Colon (tissue), 2 donors: Measurements from ENCODE around the gene STK11.

ENCODE experiments used
- FAIRE-seq: peaks from 2 replicates; lab custom pipeline; 2012; peaks lifted over from hg19 to GRCh38; lab: Jason Lieb, UNC
- donor health status: control.
- donor health status: control.

The STK11 gene

GRCh38 chr19:1205114-1206099 lies at the start of gene STK11:
Gene STK11 (plus strand): TSS chr19:1205778. CDS start chr19:1206914, 1,136 bp downstream.
- FAIRE-seq: no peak

GRCh38 chr19:1156305-1156801 lies 49.2 kb upstream of the STK11 start:
- FAIRE-seq: no peak

- no peak for FAIRE-seq
Observed at GRCh38 chr19:1156830-1157615, 48.6 kb upstream of the STK11 start.

- no peak for FAIRE-seq
Observed at GRCh38 chr19:1157931-1158884, 47.4 kb upstream of the STK11 start.

- FAIRE-seq: no peak
Observed at GRCh38 chr19:1158885-1159448, 46.6 kb upstream of the STK11 start.

- no peak for FAIRE-seq
Observed at GRCh38 chr19:1159864-1160595, 45.5 kb upstream of the STK11 start.

GRCh38 chr19:1161716-1162115 lies 43.9 kb upstream of the STK11 start:
- FAIRE-seq: no peak

GRCh38 chr19:1162404-1163282 lies 42.9 kb upstream of the STK11 start:
- no peak for FAIRE-seq

GRCh38 chr19:1163283-1163933 lies 42.2 kb upstream of the STK11 start:
- no peak for FAIRE-seq

GRCh38 chr19:1163934-1164683 lies 41.5 kb upstream of the STK11 start:
- FAIRE-seq: no peak

- no peak for FAIRE-seq
Observed at GRCh38 chr19:1164684-1165531, 40.7 kb upstream of the STK11 start.

GRCh38 chr19:1166872-1167573 lies 38.6 kb upstream of the STK11 start:
- FAIRE-seq: no peak

- no peak for FAIRE-seq
Observed at GRCh38 chr19:1167687-1168571, 37.6 kb upstream of the STK11 start.

- FAIRE-seq: no peak
Observed at GRCh38 chr19:1168572-1169410, 36.8 kb upstream of the STK11 start.

- FAIRE-seq: no peak
Observed at GRCh38 chr19:1169411-1169791, 36.2 kb upstream of the STK11 start.
